ENCODE data around the gene SP140L. TPM values are rescaled to one million over a fixed set of nuclear protein-coding genes. Genes with fewer than 3 reads are reported as not detected.

The SP140L gene
- total and polyA plus RNA-seq, 4 experiments from 2014 or later: 24.1 to 102 (median 67.9) TPM

- POLR2A ChIA-PET (ENCODE audit: partially characterized antibody): interaction anchor here (1.5 kb wide), 1 partner anchor 9 kb away, joined by 5 read pairs; no protein-coding TSS in a partner anchor
- Histone ChIP-seq H3K27ac (ENCODE audit: low read depth, low read length) (no peak overlapping the region), H3K9me3 (ENCODE audit: control insufficient read depth in 1 of 2, low read length in 2 of 2) (no peaks in the 10 kb centered on the region), H3K27me3 (ENCODE audit: insufficient read depth, low read length) (no peaks in the 10 kb centered on the region), H3K4me1 (ENCODE audit: insufficient read depth, low read length) (peaks cover 87% of the 10 kb centered on the region), H3K36me3 (ENCODE audit: insufficient read depth, low read length) (no peaks in the 10 kb centered on the region), H3K4me3 (ENCODE audit: low read length in 2 of 2) (no peak overlapping the region)
- peaks cover 68 to 69% of the 10 kb centered on the region in 2 donors for H3K36me3 Mint-ChIP-seq
- peak overlapping the region in 7 of 8 donors; percentile 2 to 83 (median 65) for H3K4me3 Mint-ChIP-seq
- no peaks in the 10 kb centered on the region for H3K9me3 Mint-ChIP-seq
- CTCF ChIA-PET (ENCODE audit: partially characterized antibody): no interaction called here
- no peak for DNase-seq
- H3K27ac Mint-ChIP-seq: peak overlapping the region in 5 of 7 donors; percentile 1 to 69 (median 54)
- peaks cover 75 to 97% (median 85%) of the 10 kb centered on the region in 4 donors for H3K4me1 Mint-ChIP-seq
- no peaks in the 10 kb centered on the region for H3K27me3 Mint-ChIP-seq
- intact Hi-C loops (cut with micrococcal nuclease): no loop called here
Observed at GRCh38 chr2:230422149-230422548, 95.2 kb downstream of the SP140L start.

- CTCF ChIA-PET (ENCODE audit: partially characterized antibody): no interaction called here
- H3K4me3 Mint-ChIP-seq: peak overlapping the region; percentile 4 to 85 (median 70)
Observed at GRCh38 chr2:230423851-230424458, 97.0 kb downstream of the SP140L start.

GRCh38 chr2:230425377-230425776 is 98.4 kb downstream of the SP140L start:
- H3K27me3 Mint-ChIP-seq: no peaks in the 10 kb centered on the region
- ChIA-PET POLR2A (ENCODE audit: partially characterized antibody) (no interaction called here), CTCF (ENCODE audit: partially characterized antibody) (no interaction called here)
- Histone ChIP-seq H3K4me3 (ENCODE audit: low read length in 2 of 2) (no peak overlapping the region), H3K36me3 (ENCODE audit: insufficient read depth, low read length) (peaks cover 12% of the 10 kb centered on the region), H3K4me1 (ENCODE audit: insufficient read depth, low read length) (peaks cover 70% of the 10 kb centered on the region), H3K27ac (ENCODE audit: low read depth, low read length) (no peak overlapping the region), H3K9me3 (ENCODE audit: control insufficient read depth in 1 of 2, low read length in 2 of 2) (no peaks in the 10 kb centered on the region), H3K27me3 (ENCODE audit: insufficient read depth, low read length) (no peaks in the 10 kb centered on the region)
- peaks cover 64 to 85% (median 73%) of the 10 kb centered on the region in 4 donors for H3K4me1 Mint-ChIP-seq
- intact Hi-C loops (cut with micrococcal nuclease): no loop called here
- peaks cover 68 to 78% of the 10 kb centered on the region in 2 donors for H3K36me3 Mint-ChIP-seq
- peak overlapping the region in 6 of 7 donors; percentile 16 to 93 (median 62) for H3K27ac Mint-ChIP-seq
- peak overlapping the region; percentile 22 to 85 (median 58) for H3K4me3 Mint-ChIP-seq
- H3K9me3 Mint-ChIP-seq: peaks cover 0 to 17% (median 12%) of the 10 kb centered on the region in 8 donors
- DNase-seq: no peak

More at GRCh38 chr2:230423851-230424458, 97.0 kb downstream of the SP140L start:
- no peak for DNase-seq
- intact Hi-C loops (cut with micrococcal nuclease): no loop called here
- Mint-ChIP-seq H3K9me3 (peaks cover 0 to 8% (median 3%) of the 10 kb centered on the region in 8 donors), H3K4me1 (peaks cover 71 to 88% (median 79%) of the 10 kb centered on the region in 4 donors), H3K27ac (peak overlapping the region; percentile 17 to 85 (median 58)), H3K27me3 (no peaks in the 10 kb centered on the region), H3K36me3 (peaks cover 67 to 68% of the 10 kb centered on the region in 2 donors)
- H3K27me3 ChIP-seq (ENCODE audit: insufficient read depth, low read length): no peaks in the 10 kb centered on the region
- POLR2A ChIA-PET (ENCODE audit: partially characterized antibody): interaction anchor here (0.8 kb wide), 1 partner anchor 13 kb away, joined by 3 read pairs; no protein-coding TSS in a partner anchor
- no peaks in the 10 kb centered on the region for H3K9me3 ChIP-seq (ENCODE audit: control insufficient read depth in 1 of 2, low read length in 2 of 2)
- H3K4me1 ChIP-seq (ENCODE audit: insufficient read depth, low read length): peaks cover 78% of the 10 kb centered on the region
- peaks cover 5% of the 10 kb centered on the region for H3K36me3 ChIP-seq (ENCODE audit: insufficient read depth, low read length)
- H3K27ac ChIP-seq (ENCODE audit: low read depth, low read length): no peak overlapping the region
- H3K4me3 ChIP-seq (ENCODE audit: low read length in 2 of 2): no peak overlapping the region

GRCh38 chr2:230429513-230429912 is 102.5 kb downstream of the SP140L start:
- Histone ChIP-seq H3K27ac (ENCODE audit: low read depth, low read length) (no peak overlapping the region), H3K4me1 (ENCODE audit: insufficient read depth, low read length) (peaks cover 67% of the 10 kb centered on the region), H3K27me3 (ENCODE audit: insufficient read depth, low read length) (no peaks in the 10 kb centered on the region), H3K4me3 (ENCODE audit: low read length in 2 of 2) (no peak overlapping the region), H3K9me3 (ENCODE audit: control insufficient read depth in 1 of 2, low read length in 2 of 2) (peaks cover 0 to 3% of the 10 kb centered on the region in 2 donors), H3K36me3 (ENCODE audit: insufficient read depth, low read length) (peaks cover 13% of the 10 kb centered on the region)
- peaks cover 72 to 73% of the 10 kb centered on the region in 2 donors for H3K36me3 Mint-ChIP-seq
- H3K27me3 Mint-ChIP-seq: no peaks in the 10 kb centered on the region
- peaks cover 53 to 70% (median 62%) of the 10 kb centered on the region in 4 donors for H3K4me1 Mint-ChIP-seq
- peak overlapping the region in 4 of 7 donors; percentile 3 to 84 (median 46) for H3K27ac Mint-ChIP-seq
- H3K4me3 Mint-ChIP-seq: peak overlapping the region in 3 of 8 donors; percentile 22 to 40 (median 38)
- peaks cover 0 to 26% (median 14%) of the 10 kb centered on the region in 8 donors for H3K9me3 Mint-ChIP-seq
- POLR2A ChIA-PET (ENCODE audit: partially characterized antibody): interaction anchor here (1.0 kb wide), 1 partner anchor 12 kb away, joined by 3 read pairs; no protein-coding TSS in a partner anchor
- DNase-seq: no peak
- CTCF ChIA-PET (ENCODE audit: partially characterized antibody): no interaction called here
- intact Hi-C loops (cut with micrococcal nuclease): no loop called here

- Mint-ChIP-seq H3K4me3 (peak overlapping the region in 7 of 8 donors; percentile 27 to 72 (median 49)), H3K9me3 (peaks cover 0 to 40% (median 19%) of the 10 kb centered on the region in 8 donors), H3K4me1 (peaks cover 45 to 65% (median 53%) of the 10 kb centered on the region in 4 donors), H3K27me3 (no peaks in the 10 kb centered on the region), H3K27ac (peak overlapping the region in 6 of 7 donors; percentile 8 to 75 (median 54)), H3K36me3 (peaks cover 74 to 77% of the 10 kb centered on the region in 2 donors)
- H3K9me3 ChIP-seq (ENCODE audit: control insufficient read depth in 1 of 2, low read length in 2 of 2): peaks cover 0 to 8% of the 10 kb centered on the region in 2 donors
- ChIA-PET CTCF (ENCODE audit: partially characterized antibody) (interaction anchor here (0.6 to 1.3 kb wide), 2 partner anchors 25 to 481 kb away, joined by 3 to 5 read pairs; no protein-coding TSS in a partner anchor), POLR2A (ENCODE audit: partially characterized antibody) (interaction anchor here (0.8 to 1.5 kb wide), 4 partner anchors 20 to 205 kb away, joined by 3 to 4 read pairs (median 4); partner anchors contain the start of gene SP140)
- H3K36me3 ChIP-seq (ENCODE audit: insufficient read depth, low read length): peaks cover 15% of the 10 kb centered on the region
- H3K4me3 ChIP-seq (ENCODE audit: low read length in 2 of 2): no peak overlapping the region
- no peaks in the 10 kb centered on the region for H3K27me3 ChIP-seq (ENCODE audit: insufficient read depth, low read length)
- peaks cover 53% of the 10 kb centered on the region for H3K4me1 ChIP-seq (ENCODE audit: insufficient read depth, low read length)
- H3K27ac ChIP-seq (ENCODE audit: low read depth, low read length): peak overlapping the region; percentile 26
- intact Hi-C loops (cut with micrococcal nuclease): no loop called here
- DNase-seq: no peak
Observed at GRCh38 chr2:230430957-230431910, 104.2 kb downstream of the SP140L start.

GRCh38 chr2:230434677-230435324 is 107.8 kb downstream of the SP140L start:
- Mint-ChIP-seq H3K27ac (peak overlapping the region; percentile 30 to 88 (median 79)), H3K9me3 (peaks cover 0 to 31% (median 12%) of the 10 kb centered on the region in 8 donors), H3K4me1 (peaks cover 45 to 62% (median 51%) of the 10 kb centered on the region in 4 donors), H3K27me3 (no peaks in the 10 kb centered on the region), H3K4me3 (peak overlapping the region in 4 of 8 donors; percentile 21 to 59 (median 55)), H3K36me3 (peaks cover 56 to 79% of the 10 kb centered on the region in 2 donors)
- POLR2A ChIA-PET (ENCODE audit: partially characterized antibody): interaction anchor here (1.1 to 2.0 kb wide), 3 partner anchors 13 to 19 kb away, joined by 3 to 6 read pairs (median 5); partner anchors contain the start of gene SP100
- peak overlapping the region; percentile 10 for H3K27ac ChIP-seq (ENCODE audit: low read depth, low read length)
- no peak overlapping the region for H3K4me3 ChIP-seq (ENCODE audit: low read length in 2 of 2)
- intact Hi-C loops (cut with micrococcal nuclease): no loop called here
- H3K9me3 ChIP-seq (ENCODE audit: control insufficient read depth in 1 of 2, low read length in 2 of 2): peaks cover 0 to 8% of the 10 kb centered on the region in 2 donors
- H3K4me1 ChIP-seq (ENCODE audit: insufficient read depth, low read length): peaks cover 56% of the 10 kb centered on the region
- DNase-seq: no peak
- peaks cover 15% of the 10 kb centered on the region for H3K36me3 ChIP-seq (ENCODE audit: insufficient read depth, low read length)
- H3K27me3 ChIP-seq (ENCODE audit: insufficient read depth, low read length): no peaks in the 10 kb centered on the region
- CTCF ChIA-PET (ENCODE audit: partially characterized antibody): no interaction called here
